ENCODE measurements around the gene CFAP65.

The CFAP65 gene, protein sequence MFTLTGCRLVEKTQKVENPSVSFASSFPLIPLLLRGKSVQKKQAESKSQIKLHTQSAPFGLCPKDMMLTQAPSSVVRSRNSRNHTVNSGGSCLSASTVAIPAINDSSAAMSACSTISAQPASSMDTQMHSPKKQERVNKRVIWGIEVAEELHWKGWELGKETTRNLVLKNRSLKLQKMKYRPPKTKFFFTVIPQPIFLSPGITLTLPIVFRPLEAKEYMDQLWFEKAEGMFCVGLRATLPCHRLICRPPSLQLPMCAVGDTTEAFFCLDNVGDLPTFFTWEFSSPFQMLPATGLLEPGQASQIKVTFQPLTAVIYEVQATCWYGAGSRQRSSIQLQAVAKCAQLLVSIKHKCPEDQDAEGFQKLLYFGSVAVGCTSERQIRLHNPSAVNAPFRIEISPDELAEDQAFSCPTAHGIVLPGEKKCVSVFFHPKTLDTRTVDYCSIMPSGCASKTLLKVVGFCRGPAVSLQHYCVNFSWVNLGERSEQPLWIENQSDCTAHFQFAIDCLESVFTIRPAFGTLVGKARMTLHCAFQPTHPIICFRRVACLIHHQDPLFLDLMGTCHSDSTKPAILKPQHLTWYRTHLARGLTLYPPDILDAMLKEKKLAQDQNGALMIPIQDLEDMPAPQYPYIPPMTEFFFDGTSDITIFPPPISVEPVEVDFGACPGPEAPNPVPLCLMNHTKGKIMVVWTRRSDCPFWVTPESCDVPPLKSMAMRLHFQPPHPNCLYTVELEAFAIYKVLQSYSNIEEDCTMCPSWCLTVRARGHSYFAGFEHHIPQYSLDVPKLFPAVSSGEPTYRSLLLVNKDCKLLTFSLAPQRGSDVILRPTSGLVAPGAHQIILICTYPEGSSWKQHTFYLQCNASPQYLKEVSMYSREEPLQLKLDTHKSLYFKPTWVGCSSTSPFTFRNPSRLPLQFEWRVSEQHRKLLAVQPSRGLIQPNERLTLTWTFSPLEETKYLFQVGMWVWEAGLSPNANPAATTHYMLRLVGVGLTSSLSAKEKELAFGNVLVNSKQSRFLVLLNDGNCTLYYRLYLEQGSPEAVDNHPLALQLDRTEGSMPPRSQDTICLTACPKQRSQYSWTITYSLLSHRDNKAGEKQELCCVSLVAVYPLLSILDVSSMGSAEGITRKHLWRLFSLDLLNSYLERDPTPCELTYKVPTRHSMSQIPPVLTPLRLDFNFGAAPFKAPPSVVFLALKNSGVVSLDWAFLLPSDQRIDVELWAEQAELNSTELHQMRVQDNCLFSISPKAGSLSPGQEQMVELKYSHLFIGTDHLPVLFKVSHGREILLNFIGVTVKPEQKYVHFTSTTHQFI (N-terminal part only)

DNA sequence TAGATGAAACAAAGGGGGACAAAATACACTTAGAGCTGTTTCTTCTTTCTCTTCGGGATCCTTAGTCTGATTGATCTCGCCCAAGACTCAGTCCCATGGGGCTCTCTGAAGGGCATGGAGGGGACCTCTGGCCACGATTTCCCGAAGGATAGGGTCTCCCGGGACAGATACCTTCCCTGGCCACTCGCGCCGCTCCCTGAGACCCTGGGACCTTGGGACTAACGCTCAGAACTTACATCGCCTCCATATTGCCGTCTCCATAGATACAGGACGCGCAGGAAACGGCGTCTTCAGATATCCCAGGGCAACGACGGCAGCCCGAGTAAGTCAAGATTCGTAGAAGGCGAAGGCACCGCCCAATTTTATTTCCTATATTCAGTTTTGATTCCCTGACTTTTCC, at the start of gene CFAP65:
CFAP65 (minus strand) TSS at position 265 of the 400 bp plus-strand sequence. CDS start 2,468 bp downstream, outside the sequence.
- no peak for DNase-seq

DNA sequence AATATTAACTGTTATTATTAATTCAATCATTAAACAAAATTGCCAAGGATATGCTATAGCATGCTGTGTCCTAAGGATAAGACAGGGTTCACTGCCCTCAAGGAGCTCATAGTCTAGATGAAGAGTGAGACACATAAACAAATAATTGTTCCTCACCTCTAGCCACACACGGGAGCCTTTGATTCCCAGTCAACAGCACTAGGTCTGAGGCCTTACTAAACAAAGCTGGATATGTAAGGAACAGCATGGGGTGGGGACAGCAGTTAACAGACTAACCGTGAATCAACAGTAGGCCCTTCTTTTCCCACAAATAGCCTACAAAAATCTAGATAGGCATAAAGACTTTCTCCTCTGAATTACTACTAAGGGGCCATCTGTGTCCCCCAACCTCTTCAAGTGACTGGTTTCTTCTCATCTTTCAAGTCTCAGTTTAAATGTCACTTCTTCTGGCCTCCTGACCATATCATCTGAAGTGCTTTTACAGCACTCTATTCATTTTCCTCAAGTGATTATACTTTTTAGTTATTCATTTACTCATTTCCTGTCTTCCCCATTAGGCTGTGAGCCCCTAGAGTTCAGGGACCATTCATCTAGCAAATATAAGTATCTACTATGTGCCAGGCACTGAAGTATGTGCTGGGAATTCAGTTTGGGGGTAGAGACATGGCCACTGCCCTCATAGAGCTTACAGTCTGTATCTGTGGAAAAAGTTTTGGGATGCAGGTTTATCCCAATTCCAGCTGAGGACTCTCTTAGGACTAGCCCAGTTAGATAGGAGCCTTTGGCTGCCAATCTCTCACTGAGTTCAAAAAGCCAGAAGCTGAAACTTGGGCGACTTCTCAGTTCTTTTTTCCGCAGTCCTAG, 49.4 kb upstream of the CFAP65 start:
- DNase-seq, result no peak

- DNase-seq, result no peak
These were observed 48.0 kb upstream of the CFAP65 start for GRCh38 chr2:219089330-219089729.

DNA sequence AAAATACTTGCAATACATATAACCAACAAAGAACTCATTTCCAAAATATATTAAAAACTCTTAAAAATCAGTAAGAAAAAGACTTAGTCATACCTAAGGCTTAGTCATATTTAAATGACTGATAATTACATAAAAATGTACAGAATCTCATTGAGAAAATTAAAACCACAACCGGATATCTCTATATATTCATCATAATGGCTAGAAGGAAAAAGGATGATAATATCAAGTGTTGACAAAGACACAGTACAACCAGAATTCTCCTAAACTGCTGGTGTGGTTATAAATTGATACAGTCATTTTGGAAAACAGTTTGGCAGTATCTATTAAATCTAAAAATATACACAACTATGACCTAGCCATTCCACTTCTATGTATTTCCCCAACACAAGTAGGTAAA, 46.5 kb upstream of the CFAP65 start:
- no peak for DNase-seq

DNA sequence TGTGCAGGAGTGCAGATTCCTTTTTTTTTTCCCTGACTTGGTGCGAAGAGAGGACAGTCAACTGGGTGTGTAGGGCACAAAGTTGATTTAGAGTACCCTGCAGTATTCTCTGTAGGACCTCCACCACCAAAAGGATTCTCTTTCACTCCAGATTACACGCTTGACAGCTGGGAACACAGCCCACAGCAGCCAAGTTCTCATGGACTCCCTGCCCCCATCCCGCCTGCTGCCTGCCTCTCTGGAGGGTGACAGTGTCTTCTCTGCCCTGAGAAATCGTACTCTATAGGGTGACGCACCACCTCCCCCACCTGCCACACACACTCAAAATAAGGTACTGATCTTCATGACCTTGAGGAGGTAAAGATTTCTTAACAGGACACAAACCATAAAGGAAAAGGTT, 46.0 kb upstream of the CFAP65 start:
- DNase-seq, result no peak

DNA sequence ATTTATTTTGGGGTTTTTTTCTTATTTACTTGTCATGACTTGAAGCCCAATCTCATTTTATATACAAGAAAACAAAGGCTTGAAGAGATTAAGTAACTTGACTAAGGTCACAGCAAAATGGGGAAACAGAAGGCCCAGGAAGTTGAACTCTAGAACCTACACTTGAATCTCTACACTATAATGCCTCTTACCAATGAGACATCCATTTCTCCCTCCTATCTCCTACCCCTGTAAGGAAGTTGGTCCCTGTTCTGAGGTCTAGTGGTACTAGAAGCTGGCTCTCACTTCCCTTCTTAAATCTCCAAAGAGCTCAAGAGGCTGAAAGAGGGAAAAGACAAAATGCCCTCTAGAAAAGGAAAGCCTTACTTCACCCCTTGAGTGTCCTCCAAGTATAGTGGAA, 44.9 kb upstream of the CFAP65 start:
- DNase-seq, result no peak

DNA sequence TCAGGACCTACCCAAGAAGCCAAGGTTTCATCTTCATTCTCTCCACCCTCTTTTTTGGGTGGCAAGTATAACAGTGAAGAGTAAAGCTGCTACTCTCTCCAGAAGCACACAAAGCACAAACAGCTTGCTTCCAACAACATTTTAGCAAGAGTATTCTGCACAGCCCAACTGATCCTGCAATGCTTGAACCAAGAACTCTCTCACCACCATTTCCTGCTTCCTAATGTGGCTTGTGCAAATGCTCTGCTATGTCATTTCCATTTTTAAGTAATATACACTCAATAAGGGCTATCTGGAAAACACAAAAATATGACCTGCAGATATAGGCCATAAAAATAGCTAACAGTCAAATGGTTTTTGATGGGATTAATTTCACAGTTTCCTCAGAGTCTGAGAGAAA, 43.5 kb upstream of the CFAP65 start:
- no peak for DNase-seq

DNA sequence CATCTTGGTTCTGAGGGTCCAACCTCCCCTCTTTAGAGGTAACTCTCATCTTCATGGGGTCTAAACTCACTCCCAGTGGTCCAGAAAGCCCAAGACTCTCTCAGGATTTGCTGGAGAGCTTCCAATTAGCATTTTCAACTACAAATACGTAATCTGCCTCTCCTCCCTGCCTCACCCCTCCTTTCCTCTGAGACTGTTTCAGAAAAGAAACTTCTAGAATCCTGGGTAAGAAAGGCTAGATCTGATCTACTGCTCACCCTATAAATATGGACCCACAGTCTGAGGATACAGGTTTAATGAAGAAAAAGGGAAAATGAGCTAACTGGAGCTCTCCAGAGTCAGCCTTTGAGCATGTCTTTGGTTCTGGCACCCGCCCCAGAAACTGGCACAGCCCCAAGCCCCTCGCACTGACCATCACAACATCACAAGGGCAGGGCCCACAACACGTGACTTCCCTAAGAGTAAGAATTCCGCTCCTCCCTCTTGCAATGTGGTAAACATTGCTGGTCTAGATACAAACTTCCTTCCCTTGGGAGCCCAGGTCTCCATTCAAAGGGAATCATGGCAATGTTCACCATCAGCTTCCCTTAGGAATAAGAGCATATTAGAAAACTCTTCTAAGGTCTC, 41.1 kb upstream of the CFAP65 start:
- DNase-seq, result no peak

GRCh38 chr2:219081701-219082331, 40.5 kb upstream of the CFAP65 start:
- DNase-seq, result no peak

- no peak for DNase-seq
These were observed 39.8 kb upstream of the CFAP65 start for GRCh38 chr2:219081096-219081495.

- no peak for DNase-seq
These were observed 38.1 kb upstream of the CFAP65 start for GRCh38 chr2:219079417-219079816.

- DNase-seq, result no peak
These were observed 37.6 kb upstream of the CFAP65 start for GRCh38 chr2:219078951-219079350.

- DNase-seq, result no peak
These were observed 36.8 kb upstream of the CFAP65 start for GRCh38 chr2:219078126-219078525.

GRCh38 chr2:219076253-219076652, 34.9 kb upstream of the CFAP65 start:
- DNase-seq, result no peak

DNA sequence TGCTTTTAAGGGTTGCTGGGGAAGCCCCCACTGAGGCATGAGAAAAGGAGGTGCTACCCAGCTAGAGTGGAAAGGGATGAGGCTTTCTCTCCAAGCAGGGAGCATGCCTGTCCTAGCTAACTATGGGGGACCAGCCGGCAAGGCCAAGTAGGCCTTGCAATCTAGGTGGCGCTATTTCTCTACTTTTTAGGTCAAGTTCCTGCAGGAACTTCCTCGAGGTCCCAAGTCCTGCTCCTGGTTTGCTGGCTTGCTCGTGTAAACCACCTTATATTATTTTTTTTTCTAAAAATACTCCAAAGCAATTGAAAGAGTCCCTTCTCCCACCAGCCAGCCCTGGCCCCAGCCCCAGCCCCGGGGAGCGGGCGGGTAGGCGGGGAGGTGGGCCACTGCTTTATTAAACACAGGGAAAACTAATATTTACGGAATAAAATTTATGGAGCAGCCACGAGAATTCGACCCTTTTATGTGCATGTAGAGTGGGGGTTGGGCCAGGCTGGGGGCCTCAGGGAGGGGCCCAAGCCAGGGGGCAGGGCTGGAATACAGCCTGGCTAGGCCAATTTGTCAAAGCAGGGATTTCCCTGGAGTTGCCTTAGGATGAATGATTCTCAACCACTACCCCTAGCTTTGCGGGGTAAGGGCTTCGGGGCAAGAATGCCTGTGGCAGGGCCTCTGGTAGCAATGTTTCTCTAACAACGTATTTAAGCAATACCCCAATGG, 32.3 kb upstream of the CFAP65 start:
- DNase-seq, result peak; percentile 47

- no peak for DNase-seq
These were observed 31.5 kb upstream of the CFAP65 start for GRCh38 chr2:219072741-219073250.

DNA sequence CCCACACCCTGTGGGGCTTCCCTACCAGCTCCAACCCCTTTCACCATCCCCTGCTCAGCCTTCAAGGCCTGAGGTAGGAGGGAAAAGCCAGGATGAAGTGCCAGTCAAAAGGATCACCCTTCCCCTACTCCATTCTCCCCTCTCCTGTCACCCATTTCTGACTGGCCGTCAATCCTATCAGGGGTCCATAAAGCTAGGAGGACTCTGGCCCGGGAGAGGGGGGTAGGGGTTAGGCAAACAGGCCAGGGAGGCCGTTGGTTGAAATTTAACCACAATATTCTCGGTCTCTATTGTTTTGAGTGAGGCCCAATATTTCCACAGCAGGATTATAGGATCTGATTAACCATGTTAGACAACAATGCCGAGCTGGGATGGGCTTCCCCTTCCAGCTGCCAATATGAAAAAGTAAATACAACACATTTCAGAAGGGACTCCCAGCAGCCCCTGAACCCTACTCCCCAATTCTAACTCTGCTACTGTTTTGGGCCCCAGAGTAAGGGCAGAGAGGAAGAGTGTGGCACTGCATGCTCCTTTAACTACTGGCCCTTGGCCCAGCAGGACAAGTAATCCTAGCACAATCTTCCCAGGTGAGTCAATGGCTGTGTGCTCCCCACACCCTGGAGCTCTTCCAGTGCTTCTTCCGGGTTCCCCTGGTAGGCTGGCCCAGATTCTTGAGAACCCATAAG, 30.0 kb upstream of the CFAP65 start:
- no peak for DNase-seq

- no peak for DNase-seq
These were observed 24.2 kb upstream of the CFAP65 start for GRCh38 chr2:219065484-219065883.

DNA sequence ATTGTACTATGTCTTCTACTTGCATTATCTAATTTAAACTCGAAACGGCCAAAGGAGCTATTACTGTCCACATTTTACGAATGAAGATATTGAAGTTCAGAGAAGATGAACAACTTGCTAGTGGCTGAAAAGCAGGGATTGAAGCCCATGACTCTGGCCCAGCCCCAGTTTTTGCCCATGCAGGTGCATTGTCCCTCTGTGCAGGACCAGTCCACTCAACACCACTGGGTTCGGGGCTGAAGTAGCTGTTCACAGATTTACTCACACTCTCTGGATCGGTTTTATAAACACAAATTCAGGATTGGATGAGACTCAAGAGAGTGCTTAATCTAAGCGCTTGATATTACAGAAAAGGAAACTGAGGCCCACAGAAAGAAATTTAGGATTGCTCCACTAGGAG, 20.8 kb upstream of the CFAP65 start:
- DNase-seq, result no peak

Data from NCI-H526 treated with DMSO at 0.1 percent for 48 hours (cell line).